H1 (cell line): ENCODE results near the gene ISY1. TPM values are rescaled to one million over a fixed set of nuclear protein-coding genes. Genes with fewer than 3 reads are reported as not detected.

Experiments used
- CBX8 ChIP-seq: fragments of 300-800, 300-1000 bp; sonication (generic); IDR thresholded peaks from 2 replicates; pipeline ENCODE4 v1.7.1; 2016; ENCODE audit warnings: low read depth, low read length, borderline replicate concordance
- EP300 ChIP-seq, 2 experiments: IDR thresholded peaks; 1 replicate in 1 of 2; 2 replicates in 1 of 2; pipeline ENCODE4 v1.6.1; 2011 to 2012; ENCODE audit warnings: low read depth in 2 of 2, low read length in 2 of 2, mild to moderate bottlenecking in 2 of 2, borderline replicate concordance in 1 of 2, inconsistent platforms in 1 of 2, moderate library complexity in 1 of 2
- polyA plus RNA-seq, 7 experiments: library from polyadenylated mRNA; depleted of rRNA in 3 of 7; stranded (reverse) in 5 of 7; unstranded in 2 of 7; fragments of >200 nt in 5 of 7; fragments of 200-250 nt in 2 of 7; gene quantifications; 1 replicate in 5 of 7; 2 replicates in 1 of 7; 4 replicates in 1 of 7; pipeline versions ENCODE4 v1.2.1 to v1.2.3, GENCODE V29; 2011 to 2013; ENCODE audit warnings: missing spikeins in 2 of 7, mixed read lengths in 2 of 7
- total RNA-seq: library from RNA; stranded (reverse); fragmentation: NEBNext Ultra II Directional; extraction: Animal tissue kit (Norgen Biotek cat#: 25700); gene quantifications from 2 replicates; pipeline ENCODE4 v1.2.1, GENCODE V29; 2021
- TF ChIP-seq, protein P1 (sequence below): fragments of 300-600 bp; sonication (generic); IDR thresholded peaks from 2 replicates; pipeline ENCODE4 v1.7.1; 2012; ENCODE audit warnings: low read length, moderate library complexity, mild to moderate bottlenecking, inconsistent platforms; ENCODE audit not compliant: insufficient replicate concordance

ISY1 gene
- total and polyA plus RNA-seq, 2 of the 8 experiments (the other 6 are each of a cell fraction or from before 2014, with no cell fraction given) = 16.6 to 38.7 TPM

DNA sequence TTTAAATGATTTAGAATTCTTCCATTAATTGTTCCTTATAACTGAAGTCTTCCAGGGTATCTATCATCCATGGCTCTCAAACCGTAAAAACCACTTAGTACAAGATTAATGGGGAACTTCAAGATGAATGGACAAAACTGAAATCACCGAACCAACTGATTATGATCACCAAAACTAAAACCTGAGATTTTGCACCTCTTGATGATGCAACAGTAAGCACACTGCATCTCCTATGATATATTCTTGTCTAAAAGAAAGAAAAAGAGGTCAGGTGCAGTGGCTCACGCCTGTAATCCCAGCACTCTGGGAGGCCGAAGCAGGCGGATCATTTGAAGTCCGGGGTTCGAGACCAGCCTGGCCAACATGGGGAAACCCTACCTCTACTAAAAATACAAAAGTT is 3.6 kb upstream of the ISY1 start (continued):
- TF ChIP-seq, protein P1, sequence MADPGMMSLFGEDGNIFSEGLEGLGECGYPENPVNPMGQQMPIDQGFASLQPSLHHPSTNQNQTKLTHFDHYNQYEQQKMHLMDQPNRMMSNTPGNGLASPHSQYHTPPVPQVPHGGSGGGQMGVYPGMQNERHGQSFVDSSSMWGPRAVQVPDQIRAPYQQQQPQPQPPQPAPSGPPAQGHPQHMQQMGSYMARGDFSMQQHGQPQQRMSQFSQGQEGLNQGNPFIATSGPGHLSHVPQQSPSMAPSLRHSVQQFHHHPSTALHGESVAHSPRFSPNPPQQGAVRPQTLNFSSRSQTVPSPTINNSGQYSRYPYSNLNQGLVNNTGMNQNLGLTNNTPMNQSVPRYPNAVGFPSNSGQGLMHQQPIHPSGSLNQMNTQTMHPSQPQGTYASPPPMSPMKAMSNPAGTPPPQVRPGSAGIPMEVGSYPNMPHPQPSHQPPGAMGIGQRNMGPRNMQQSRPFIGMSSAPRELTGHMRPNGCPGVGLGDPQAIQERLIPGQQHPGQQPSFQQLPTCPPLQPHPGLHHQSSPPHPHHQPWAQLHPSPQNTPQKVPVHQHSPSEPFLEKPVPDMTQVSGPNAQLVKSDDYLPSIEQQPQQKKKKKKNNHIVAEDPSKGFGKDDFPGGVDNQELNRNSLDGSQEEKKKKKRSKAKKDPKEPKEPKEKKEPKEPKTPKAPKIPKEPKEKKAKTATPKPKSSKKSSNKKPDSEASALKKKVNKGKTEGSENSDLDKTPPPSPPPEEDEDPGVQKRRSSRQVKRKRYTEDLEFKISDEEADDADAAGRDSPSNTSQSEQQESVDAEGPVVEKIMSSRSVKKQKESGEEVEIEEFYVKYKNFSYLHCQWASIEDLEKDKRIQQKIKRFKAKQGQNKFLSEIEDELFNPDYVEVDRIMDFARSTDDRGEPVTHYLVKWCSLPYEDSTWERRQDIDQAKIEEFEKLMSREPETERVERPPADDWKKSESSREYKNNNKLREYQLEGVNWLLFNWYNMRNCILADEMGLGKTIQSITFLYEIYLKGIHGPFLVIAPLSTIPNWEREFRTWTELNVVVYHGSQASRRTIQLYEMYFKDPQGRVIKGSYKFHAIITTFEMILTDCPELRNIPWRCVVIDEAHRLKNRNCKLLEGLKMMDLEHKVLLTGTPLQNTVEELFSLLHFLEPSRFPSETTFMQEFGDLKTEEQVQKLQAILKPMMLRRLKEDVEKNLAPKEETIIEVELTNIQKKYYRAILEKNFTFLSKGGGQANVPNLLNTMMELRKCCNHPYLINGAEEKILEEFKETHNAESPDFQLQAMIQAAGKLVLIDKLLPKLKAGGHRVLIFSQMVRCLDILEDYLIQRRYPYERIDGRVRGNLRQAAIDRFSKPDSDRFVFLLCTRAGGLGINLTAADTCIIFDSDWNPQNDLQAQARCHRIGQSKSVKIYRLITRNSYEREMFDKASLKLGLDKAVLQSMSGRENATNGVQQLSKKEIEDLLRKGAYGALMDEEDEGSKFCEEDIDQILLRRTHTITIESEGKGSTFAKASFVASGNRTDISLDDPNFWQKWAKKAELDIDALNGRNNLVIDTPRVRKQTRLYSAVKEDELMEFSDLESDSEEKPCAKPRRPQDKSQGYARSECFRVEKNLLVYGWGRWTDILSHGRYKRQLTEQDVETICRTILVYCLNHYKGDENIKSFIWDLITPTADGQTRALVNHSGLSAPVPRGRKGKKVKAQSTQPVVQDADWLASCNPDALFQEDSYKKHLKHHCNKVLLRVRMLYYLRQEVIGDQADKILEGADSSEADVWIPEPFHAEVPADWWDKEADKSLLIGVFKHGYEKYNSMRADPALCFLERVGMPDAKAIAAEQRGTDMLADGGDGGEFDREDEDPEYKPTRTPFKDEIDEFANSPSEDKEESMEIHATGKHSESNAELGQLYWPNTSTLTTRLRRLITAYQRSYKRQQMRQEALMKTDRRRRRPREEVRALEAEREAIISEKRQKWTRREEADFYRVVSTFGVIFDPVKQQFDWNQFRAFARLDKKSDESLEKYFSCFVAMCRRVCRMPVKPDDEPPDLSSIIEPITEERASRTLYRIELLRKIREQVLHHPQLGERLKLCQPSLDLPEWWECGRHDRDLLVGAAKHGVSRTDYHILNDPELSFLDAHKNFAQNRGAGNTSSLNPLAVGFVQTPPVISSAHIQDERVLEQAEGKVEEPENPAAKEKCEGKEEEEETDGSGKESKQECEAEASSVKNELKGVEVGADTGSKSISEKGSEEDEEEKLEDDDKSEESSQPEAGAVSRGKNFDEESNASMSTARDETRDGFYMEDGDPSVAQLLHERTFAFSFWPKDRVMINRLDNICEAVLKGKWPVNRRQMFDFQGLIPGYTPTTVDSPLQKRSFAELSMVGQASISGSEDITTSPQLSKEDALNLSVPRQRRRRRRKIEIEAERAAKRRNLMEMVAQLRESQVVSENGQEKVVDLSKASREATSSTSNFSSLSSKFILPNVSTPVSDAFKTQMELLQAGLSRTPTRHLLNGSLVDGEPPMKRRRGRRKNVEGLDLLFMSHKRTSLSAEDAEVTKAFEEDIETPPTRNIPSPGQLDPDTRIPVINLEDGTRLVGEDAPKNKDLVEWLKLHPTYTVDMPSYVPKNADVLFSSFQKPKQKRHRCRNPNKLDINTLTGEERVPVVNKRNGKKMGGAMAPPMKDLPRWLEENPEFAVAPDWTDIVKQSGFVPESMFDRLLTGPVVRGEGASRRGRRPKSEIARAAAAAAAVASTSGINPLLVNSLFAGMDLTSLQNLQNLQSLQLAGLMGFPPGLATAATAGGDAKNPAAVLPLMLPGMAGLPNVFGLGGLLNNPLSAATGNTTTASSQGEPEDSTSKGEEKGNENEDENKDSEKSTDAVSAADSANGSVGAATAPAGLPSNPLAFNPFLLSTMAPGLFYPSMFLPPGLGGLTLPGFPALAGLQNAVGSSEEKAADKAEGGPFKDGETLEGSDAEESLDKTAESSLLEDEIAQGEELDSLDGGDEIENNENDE = no peak
- TF ChIP-seq EP300 (IDR thresholded peaks at IDR 0.05; ENCODE audit: borderline replicate concordance in 1 of 2, low read depth in 2 of 2, low read length in 2 of 2) (no peak), CBX8 (no peak)
